ENCODE data around the gene DLGAP5. TPM values are rescaled to one million over a fixed set of nuclear protein-coding genes. Genes with fewer than 3 reads are reported as not detected.

Gene DLGAP5
- total and polyA plus RNA-seq, 4 donors = 0.13 to 1.1 (median 0.63) TPM; not detected in 1

GRCh38 chr14:55221968-55222367, 30.6 kb upstream of the DLGAP5 start:
- Histone ChIP-seq H3K27ac (ENCODE audit: low read depth in 1 of 2, low read length in 2 of 2) (no peak overlapping the region), H3K9me3 (ENCODE audit: control insufficient read depth, low read length) (no peaks in the 10 kb centered on the region), H3K27me3 (ENCODE audit: control insufficient read depth in 1 of 2, insufficient read depth in 2 of 2, low read length in 1 of 2) (no peaks in the 10 kb centered on the region), H3K4me1 (ENCODE audit: control insufficient read depth in 1 of 2, insufficient read depth in 2 of 2, low read length in 2 of 2) (peaks cover 0 to 2% of the 10 kb centered on the region in 2 donors), H3K36me3 (ENCODE audit: control insufficient read depth in 1 of 2, insufficient read depth in 2 of 2, low read length in 1 of 2) (no peaks in the 10 kb centered on the region), H3K4me3 (ENCODE audit: low read length in 2 of 2) (no peak overlapping the region)
- no peak for ATAC-seq (ENCODE audit: low FRiP score)
- no peak for DNase-seq
- intact Hi-C loops (cut with DNase I) = no loop called here

- intact Hi-C loops (cut with DNase I) = no loop called here
- H3K27ac ChIP-seq (ENCODE audit: low read depth in 1 of 2, low read length in 2 of 2) = no peak overlapping the region
- no peaks in the 10 kb centered on the region for H3K9me3 ChIP-seq (ENCODE audit: control insufficient read depth, low read length)
- H3K4me1 ChIP-seq (ENCODE audit: control insufficient read depth in 1 of 2, insufficient read depth in 2 of 2, low read length in 2 of 2) = peaks cover 0 to 2% of the 10 kb centered on the region in 2 donors
- peaks cover 0 to 1% of the 10 kb centered on the region in 2 donors for H3K27me3 ChIP-seq (ENCODE audit: control insufficient read depth in 1 of 2, insufficient read depth in 2 of 2, low read length in 1 of 2)
- no peak for ATAC-seq (ENCODE audit: low FRiP score)
- 69 to 79% methylated on average over 4 of the region's 4 CpGs for WGBS, 2 donors
- H3K36me3 ChIP-seq (ENCODE audit: control insufficient read depth in 1 of 2, insufficient read depth in 2 of 2, low read length in 1 of 2) = no peaks in the 10 kb centered on the region
- no peak for DNase-seq
- H3K4me3 ChIP-seq (ENCODE audit: low read length in 2 of 2) = no peak overlapping the region
Observed at GRCh38 chr14:55221186-55221585, 29.8 kb upstream of the DLGAP5 start.

- Histone ChIP-seq H3K4me1 (ENCODE audit: control insufficient read depth in 1 of 2, insufficient read depth in 2 of 2, low read length in 2 of 2) (peaks cover 0 to 2% of the 10 kb centered on the region in 2 donors), H3K9me3 (ENCODE audit: control insufficient read depth, low read length) (no peaks in the 10 kb centered on the region), H3K4me3 (ENCODE audit: low read length in 2 of 2) (no peak overlapping the region), H3K27me3 (ENCODE audit: control insufficient read depth in 1 of 2, insufficient read depth in 2 of 2, low read length in 1 of 2) (peaks cover 0 to 2% of the 10 kb centered on the region in 2 donors), H3K27ac (ENCODE audit: low read depth in 1 of 2, low read length in 2 of 2) (no peak overlapping the region), H3K36me3 (ENCODE audit: control insufficient read depth in 1 of 2, insufficient read depth in 2 of 2, low read length in 1 of 2) (no peaks in the 10 kb centered on the region)
- intact Hi-C loops (cut with DNase I) = no loop called here
- ATAC-seq (ENCODE audit: low FRiP score) (no peak), DNase-seq (no peak)
- 81 to 99% methylated on average over 1 of the region's 1 CpG for WGBS, 2 donors
Observed at GRCh38 chr14:55220230-55220629, 28.8 kb upstream of the DLGAP5 start.

GRCh38 chr14:55212634-55213033, 21.2 kb upstream of the DLGAP5 start:
- 69 to 79% methylated on average over 10 of the region's 10 CpGs for WGBS, 2 donors
- no peaks in the 10 kb centered on the region for H3K36me3 ChIP-seq (ENCODE audit: control insufficient read depth in 1 of 2, insufficient read depth in 2 of 2, low read length in 1 of 2)
- intact Hi-C loops (cut with DNase I) = loop anchor here (5.0 to 10.0 kb wide), 2 partner anchors 140 to 212 kb away; no protein-coding TSS in a partner anchor
- no peaks in the 10 kb centered on the region for H3K9me3 ChIP-seq (ENCODE audit: control insufficient read depth, low read length)
- peaks cover 0 to 2% of the 10 kb centered on the region in 2 donors for H3K27me3 ChIP-seq (ENCODE audit: control insufficient read depth in 1 of 2, insufficient read depth in 2 of 2, low read length in 1 of 2)
- H3K27ac ChIP-seq (ENCODE audit: low read depth in 1 of 2, low read length in 2 of 2) = no peak overlapping the region
- H3K4me1 ChIP-seq (ENCODE audit: control insufficient read depth in 1 of 2, insufficient read depth in 2 of 2, low read length in 2 of 2) = no peaks in the 10 kb centered on the region
- DNase-seq (no peak), ATAC-seq (ENCODE audit: low FRiP score) (no peak)
- H3K4me3 ChIP-seq (ENCODE audit: low read length in 2 of 2) = no peak overlapping the region

GRCh38 chr14:55207832-55208231, 16.4 kb upstream of the DLGAP5 start:
- DNase-seq = no peak
- H3K27ac ChIP-seq (ENCODE audit: low read depth in 1 of 2, low read length in 2 of 2) = no peak overlapping the region
- H3K4me3 ChIP-seq (ENCODE audit: low read length in 2 of 2) = no peak overlapping the region
- no peaks in the 10 kb centered on the region for H3K27me3 ChIP-seq (ENCODE audit: control insufficient read depth in 1 of 2, insufficient read depth in 2 of 2, low read length in 1 of 2)
- intact Hi-C loops (cut with DNase I) = no loop called here
- ATAC-seq (ENCODE audit: low FRiP score) = no peak
- H3K4me1 ChIP-seq (ENCODE audit: control insufficient read depth in 1 of 2, insufficient read depth in 2 of 2, low read length in 2 of 2) = no peaks in the 10 kb centered on the region
- no peaks in the 10 kb centered on the region for H3K36me3 ChIP-seq (ENCODE audit: control insufficient read depth in 1 of 2, insufficient read depth in 2 of 2, low read length in 1 of 2)
- whole genome bisulfite sequencing, 2 donors = 81 to 83% methylated on average over 2 of the region's 2 CpGs
- no peaks in the 10 kb centered on the region for H3K9me3 ChIP-seq (ENCODE audit: control insufficient read depth, low read length)

- WGBS, 2 donors = 19 to 29% methylated on average over 2 of the region's 2 CpGs
- Histone ChIP-seq H3K36me3 (ENCODE audit: control insufficient read depth in 1 of 2, insufficient read depth in 2 of 2, low read length in 1 of 2) (no peaks in the 10 kb centered on the region), H3K27ac (ENCODE audit: low read depth in 1 of 2, low read length in 2 of 2) (no peak overlapping the region), H3K4me3 (ENCODE audit: low read length in 2 of 2) (no peak overlapping the region), H3K4me1 (ENCODE audit: control insufficient read depth in 1 of 2, insufficient read depth in 2 of 2, low read length in 2 of 2) (no peaks in the 10 kb centered on the region), H3K9me3 (ENCODE audit: control insufficient read depth, low read length) (no peaks in the 10 kb centered on the region), H3K27me3 (ENCODE audit: control insufficient read depth in 1 of 2, insufficient read depth in 2 of 2, low read length in 1 of 2) (peaks cover 0 to 2% of the 10 kb centered on the region in 2 donors)
- intact Hi-C loops (cut with DNase I) = no loop called here
- ATAC-seq (ENCODE audit: low FRiP score) (no peak), DNase-seq (no peak)
Observed at GRCh38 chr14:55206175-55206693, 14.8 kb upstream of the DLGAP5 start.

GRCh38 chr14:55201219-55202101, 10.1 kb upstream of the DLGAP5 start:
- DNase-seq (no peak), ATAC-seq (ENCODE audit: low FRiP score) (no peak)
- Histone ChIP-seq H3K4me1 (ENCODE audit: control insufficient read depth in 1 of 2, insufficient read depth in 2 of 2, low read length in 2 of 2) (no peaks in the 10 kb centered on the region), H3K4me3 (ENCODE audit: low read length in 2 of 2) (no peak overlapping the region), H3K36me3 (ENCODE audit: control insufficient read depth in 1 of 2, insufficient read depth in 2 of 2, low read length in 1 of 2) (no peaks in the 10 kb centered on the region), H3K27me3 (ENCODE audit: control insufficient read depth in 1 of 2, insufficient read depth in 2 of 2, low read length in 1 of 2) (peaks cover 0 to 2% of the 10 kb centered on the region in 2 donors), H3K9me3 (ENCODE audit: control insufficient read depth, low read length) (no peaks in the 10 kb centered on the region), H3K27ac (ENCODE audit: low read depth in 1 of 2, low read length in 2 of 2) (no peak overlapping the region)
- 91 to 92% methylated on average over 17 of the region's 17 CpGs for WGBS, 2 donors
- intact Hi-C loops (cut with DNase I) = no loop called here

GRCh38 chr14:55200651-55201050, 9.3 kb upstream of the DLGAP5 start:
- Histone ChIP-seq H3K36me3 (ENCODE audit: control insufficient read depth in 1 of 2, insufficient read depth in 2 of 2, low read length in 1 of 2) (no peaks in the 10 kb centered on the region), H3K4me1 (ENCODE audit: control insufficient read depth in 1 of 2, insufficient read depth in 2 of 2, low read length in 2 of 2) (no peaks in the 10 kb centered on the region), H3K27ac (ENCODE audit: low read depth in 1 of 2, low read length in 2 of 2) (no peak overlapping the region), H3K27me3 (ENCODE audit: control insufficient read depth in 1 of 2, insufficient read depth in 2 of 2, low read length in 1 of 2) (peaks cover 0 to 2% of the 10 kb centered on the region in 2 donors), H3K9me3 (ENCODE audit: control insufficient read depth, low read length) (no peaks in the 10 kb centered on the region), H3K4me3 (ENCODE audit: low read length in 2 of 2) (no peak overlapping the region)
- DNase-seq (no peak), ATAC-seq (ENCODE audit: low FRiP score) (no peak)
- intact Hi-C loops (cut with DNase I) = no loop called here
- WGBS, 2 donors = 80 to 89% methylated on average over 3 of the region's 3 CpGs

GRCh38 chr14:55198749-55199148, 7.4 kb upstream of the DLGAP5 start:
- H3K9me3 ChIP-seq (ENCODE audit: control insufficient read depth, low read length) = no peaks in the 10 kb centered on the region
- H3K27ac ChIP-seq (ENCODE audit: low read depth in 1 of 2, low read length in 2 of 2) = no peak overlapping the region
- no peak overlapping the region for H3K4me3 ChIP-seq (ENCODE audit: low read length in 2 of 2)
- WGBS, 2 donors = 92 to 95% methylated on average over 2 of the region's 2 CpGs
- ATAC-seq (ENCODE audit: low FRiP score) (no peak), DNase-seq (no peak)
- H3K27me3 ChIP-seq (ENCODE audit: control insufficient read depth in 1 of 2, insufficient read depth in 2 of 2, low read length in 1 of 2) = peaks cover 0 to 2% of the 10 kb centered on the region in 2 donors
- intact Hi-C loops (cut with DNase I) = no loop called here
- no peaks in the 10 kb centered on the region for H3K4me1 ChIP-seq (ENCODE audit: control insufficient read depth in 1 of 2, insufficient read depth in 2 of 2, low read length in 2 of 2)
- H3K36me3 ChIP-seq (ENCODE audit: control insufficient read depth in 1 of 2, insufficient read depth in 2 of 2, low read length in 1 of 2) = no peaks in the 10 kb centered on the region
